ENCODE data around the gene PRSS38. TPM values are rescaled to one million over a fixed set of nuclear protein-coding genes. Genes with fewer than 3 reads are reported as not detected.

PRSS38 gene
- total and polyA plus RNA-seq, 2 donors (not counting 1 experiment from before 2014, with no cell fraction given): not detected

DNA sequence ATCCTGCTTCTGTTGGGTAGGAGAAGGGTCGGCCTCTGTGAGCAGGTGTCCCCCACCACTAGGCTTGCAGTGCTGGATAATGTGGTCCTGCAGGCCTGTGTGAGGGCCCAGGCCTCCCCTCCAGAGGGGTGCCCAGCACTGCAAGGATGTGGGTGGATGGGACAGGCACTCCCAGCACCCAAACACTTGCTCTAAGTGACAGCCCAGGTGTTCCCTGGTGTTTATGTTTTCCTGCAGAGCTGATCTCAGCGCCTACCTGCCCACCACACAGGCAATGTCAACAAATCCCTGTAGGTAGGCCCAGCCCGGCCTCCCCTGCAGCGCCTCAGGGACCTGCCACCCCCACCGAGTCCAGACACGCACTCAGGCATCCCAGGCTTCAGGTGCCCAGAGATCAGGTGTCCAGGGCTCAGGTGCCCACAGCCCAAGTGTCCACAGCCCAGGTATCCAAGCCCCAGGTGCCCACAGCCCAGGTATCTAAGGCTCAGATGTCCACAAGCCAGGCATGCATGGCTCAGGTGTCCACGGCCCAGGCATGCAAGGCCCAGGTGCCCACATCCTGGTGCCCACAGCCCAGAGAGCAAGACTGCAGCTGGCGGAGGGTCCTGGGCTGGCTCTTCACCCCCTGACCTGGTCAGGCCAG lies 73.0 kb downstream of the PRSS38 start:
- no peaks in the 10 kb centered on the region for H4K20me1 ChIP-seq (ENCODE audit: control insufficient read depth, extremely low read depth, insufficient read depth, low read length)
- H3K4me2 ChIP-seq (ENCODE audit: extremely low read depth, insufficient read depth, low read length): no peak overlapping the region
- H3K79me2 ChIP-seq (ENCODE audit: control insufficient read depth, insufficient read depth, low read length): no peaks in the 10 kb centered on the region
- no peaks in the 10 kb centered on the region for H3K9me3 ChIP-seq (ENCODE audit: control insufficient read depth, insufficient read depth, low read depth, low read length)
- H3K27me3 ChIP-seq (ENCODE audit: control insufficient read depth, insufficient read depth, low read length): no peaks in the 10 kb centered on the region
- no peak overlapping the region for H3K27ac ChIP-seq (ENCODE audit: insufficient read depth, low read length)
- peaks cover 2% of the 10 kb centered on the region for H3K4me1 ChIP-seq (ENCODE audit: control insufficient read depth, extremely low read depth, insufficient read depth, low read length)
- TF ChIP-seq, protein P1, sequence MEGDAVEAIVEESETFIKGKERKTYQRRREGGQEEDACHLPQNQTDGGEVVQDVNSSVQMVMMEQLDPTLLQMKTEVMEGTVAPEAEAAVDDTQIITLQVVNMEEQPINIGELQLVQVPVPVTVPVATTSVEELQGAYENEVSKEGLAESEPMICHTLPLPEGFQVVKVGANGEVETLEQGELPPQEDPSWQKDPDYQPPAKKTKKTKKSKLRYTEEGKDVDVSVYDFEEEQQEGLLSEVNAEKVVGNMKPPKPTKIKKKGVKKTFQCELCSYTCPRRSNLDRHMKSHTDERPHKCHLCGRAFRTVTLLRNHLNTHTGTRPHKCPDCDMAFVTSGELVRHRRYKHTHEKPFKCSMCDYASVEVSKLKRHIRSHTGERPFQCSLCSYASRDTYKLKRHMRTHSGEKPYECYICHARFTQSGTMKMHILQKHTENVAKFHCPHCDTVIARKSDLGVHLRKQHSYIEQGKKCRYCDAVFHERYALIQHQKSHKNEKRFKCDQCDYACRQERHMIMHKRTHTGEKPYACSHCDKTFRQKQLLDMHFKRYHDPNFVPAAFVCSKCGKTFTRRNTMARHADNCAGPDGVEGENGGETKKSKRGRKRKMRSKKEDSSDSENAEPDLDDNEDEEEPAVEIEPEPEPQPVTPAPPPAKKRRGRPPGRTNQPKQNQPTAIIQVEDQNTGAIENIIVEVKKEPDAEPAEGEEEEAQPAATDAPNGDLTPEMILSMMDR (conservative IDR thresholded peaks at IDR 0.05 in 1 of 2, IDR thresholded peaks at IDR 0.05 in 1 of 2; ENCODE audit: low read depth in 1 of 2, low read length in 2 of 2): no peak
- TF ChIP-seq EZH2 (IDR thresholded peaks at IDR 0.05; ENCODE audit: low read length, missing control alignments): no peak
- no peaks in the 10 kb centered on the region for H3K36me3 ChIP-seq (ENCODE audit: control insufficient read depth, insufficient read depth, low read length)
- no peak overlapping the region for H2AFZ ChIP-seq (ENCODE audit: low read length)
- no peak for DNase-seq (ENCODE audit: low read depth in 2 of 2)
- no peak overlapping the region for H3K4me3 ChIP-seq (replicated peaks in 1 of 4; ENCODE audit: control extremely low read depth in 1 of 4, insufficient read depth in 1 of 4, low read depth in 3 of 4, low read length in 4 of 4)
- H3K9ac ChIP-seq (ENCODE audit: insufficient read depth, low read length): no peak overlapping the region

GRCh38 chr1:227889047-227889862 lies 73.8 kb downstream of the PRSS38 start:
- TF ChIP-seq EZH2 (IDR thresholded peaks at IDR 0.05; ENCODE audit: low read length, missing control alignments): no peak
- TF ChIP-seq, protein P1 (conservative IDR thresholded peaks at IDR 0.05 in 1 of 2, IDR thresholded peaks at IDR 0.05 in 1 of 2; ENCODE audit: low read depth in 1 of 2, low read length in 2 of 2): no peak
- H3K4me3 ChIP-seq (replicated peaks in 1 of 4; ENCODE audit: control extremely low read depth in 1 of 4, insufficient read depth in 1 of 4, low read depth in 3 of 4, low read length in 4 of 4): no peak overlapping the region
- no peak overlapping the region for H3K27ac ChIP-seq (ENCODE audit: insufficient read depth, low read length)
- no peak for DNase-seq (ENCODE audit: low read depth in 2 of 2)
- H3K27me3 ChIP-seq (ENCODE audit: control insufficient read depth, insufficient read depth, low read length): no peaks in the 10 kb centered on the region
- no peaks in the 10 kb centered on the region for H4K20me1 ChIP-seq (ENCODE audit: control insufficient read depth, extremely low read depth, insufficient read depth, low read length)
- no peaks in the 10 kb centered on the region for H3K36me3 ChIP-seq (ENCODE audit: control insufficient read depth, insufficient read depth, low read length)
- H3K4me1 ChIP-seq (ENCODE audit: control insufficient read depth, extremely low read depth, insufficient read depth, low read length): peaks cover 2% of the 10 kb centered on the region
- no peak overlapping the region for H3K4me2 ChIP-seq (ENCODE audit: extremely low read depth, insufficient read depth, low read length)
- no peaks in the 10 kb centered on the region for H3K9me3 ChIP-seq (ENCODE audit: control insufficient read depth, insufficient read depth, low read depth, low read length)
- no peaks in the 10 kb centered on the region for H3K79me2 ChIP-seq (ENCODE audit: control insufficient read depth, insufficient read depth, low read length)
- no peak overlapping the region for H3K9ac ChIP-seq (ENCODE audit: insufficient read depth, low read length)
- no peak overlapping the region for H2AFZ ChIP-seq (ENCODE audit: low read length)

- TF ChIP-seq, protein P1 (conservative IDR thresholded peaks at IDR 0.05 in 1 of 2, IDR thresholded peaks at IDR 0.05 in 1 of 2; ENCODE audit: low read depth in 1 of 2, low read length in 2 of 2): no peak
- Histone ChIP-seq H3K36me3 (ENCODE audit: control insufficient read depth, insufficient read depth, low read length) (no peaks in the 10 kb centered on the region), H4K20me1 (ENCODE audit: control insufficient read depth, extremely low read depth, insufficient read depth, low read length) (no peaks in the 10 kb centered on the region), H3K4me1 (ENCODE audit: control insufficient read depth, extremely low read depth, insufficient read depth, low read length) (peaks cover 2% of the 10 kb centered on the region), H3K9ac (ENCODE audit: insufficient read depth, low read length) (no peak overlapping the region), H3K27me3 (ENCODE audit: control insufficient read depth, insufficient read depth, low read length) (no peaks in the 10 kb centered on the region), H2AFZ (ENCODE audit: low read length) (no peak overlapping the region), H3K9me3 (ENCODE audit: control insufficient read depth, insufficient read depth, low read depth, low read length) (no peaks in the 10 kb centered on the region), H3K4me2 (ENCODE audit: extremely low read depth, insufficient read depth, low read length) (no peak overlapping the region), H3K27ac (ENCODE audit: insufficient read depth, low read length) (no peak overlapping the region), H3K79me2 (ENCODE audit: control insufficient read depth, insufficient read depth, low read length) (no peaks in the 10 kb centered on the region), H3K4me3 (replicated peaks in 1 of 4; ENCODE audit: control extremely low read depth in 1 of 4, insufficient read depth in 1 of 4, low read depth in 3 of 4, low read length in 4 of 4) (no peak overlapping the region)
- DNase-seq (ENCODE audit: low read depth in 2 of 2): no peak
These were observed 74.5 kb downstream of the PRSS38 start for GRCh38 chr1:227889863-227890405.

Data from fibroblast of lung (primary cell).